ENCODE measurements around the gene FBRSL1. TPM values are rescaled to one million over a fixed set of nuclear protein-coding genes. Genes with fewer than 3 reads are reported as not detected.

FBRSL1 gene
- polyA plus RNA-seq, 1 of the 3 experiments (the other 2 are of a cell fraction), result 5.5 TPM

GRCh38 chr12:132453361-132454192 lies 36.4 kb upstream of the FBRSL1 start (continued):
- TF ChIP-seq ELF1 (IDR thresholded peaks at IDR 0.05) (no peak), POLR2AphosphoS5 (IDR thresholded peaks at IDR 0.05; ENCODE audit: low read depth, low read length) (no peak)

GRCh38 chr12:132454193-132454932 lies 35.6 kb upstream of the FBRSL1 start:
- DNase-seq, result no peak
- no peaks in the 10 kb centered on the region for H3K4me1 ChIP-seq (ENCODE audit: control insufficient read depth in 1 of 2, insufficient read depth in 2 of 2, low read depth in 1 of 2, low read length in 1 of 2)
- no peak overlapping the region for H3K27ac ChIP-seq (ENCODE audit: low read depth in 2 of 2, low read length in 1 of 2)
- H3K79me2 ChIP-seq (ENCODE audit: insufficient read depth), result no peaks in the 10 kb centered on the region
- 61% methylated on average over 11 of the region's 13 CpGs for WGBS (ENCODE audit: low lambda C conversion rate)
- ChIA-PET POLR2A (no interaction called here), CTCF (no interaction called here)
- no peaks in the 10 kb centered on the region for H3K9me2 ChIP-seq
- H4K20me1 ChIP-seq (ENCODE audit: insufficient read depth), result no peaks in the 10 kb centered on the region
- peaks cover 11% of the 10 kb centered on the region; the same call in 1 of the 2 replicates for H3K27me3 ChIP-seq (ENCODE audit: insufficient read depth)
- H2AFZ ChIP-seq (ENCODE audit: low read depth), result no peak overlapping the region
- H3K9me3 ChIP-seq, result no peaks in the 10 kb centered on the region
- H3K9ac ChIP-seq, result no peak overlapping the region
- no peak for TF ChIP-seq MXI1 (IDR thresholded peaks at IDR 0.05; ENCODE audit: low read depth, low read length)
- no peak for TF ChIP-seq FOXM1 (IDR thresholded peaks at IDR 0.05; ENCODE audit: low read depth)
- no peak for TF ChIP-seq TCF12 (IDR thresholded peaks at IDR 0.05)
- TF ChIP-seq RXRA (IDR thresholded peaks at IDR 0.05; ENCODE audit: borderline replicate concordance, low read depth), result no peak
- no peak for TF ChIP-seq IRF3 (IDR thresholded peaks at IDR 0.05; ENCODE audit: low read depth, low read length)
- H3F3A ChIP-seq (replicated peaks; ENCODE audit: insufficient read depth), result no peaks in the 10 kb centered on the region
- no peak overlapping the region for H3K4me3 ChIP-seq (ENCODE audit: low read depth in 2 of 2, low read length in 1 of 2)
- H3K4me2 ChIP-seq, result no peak overlapping the region
- no peaks in the 10 kb centered on the region for H3K36me3 ChIP-seq (replicated peaks in 1 of 2; ENCODE audit: control insufficient read depth in 1 of 2, insufficient read depth in 2 of 2, low read length in 1 of 2)

GRCh38 chr12:132454933-132455418 lies 35.0 kb upstream of the FBRSL1 start:
- no peaks in the 10 kb centered on the region for H3K36me3 ChIP-seq (replicated peaks in 1 of 2; ENCODE audit: control insufficient read depth in 1 of 2, insufficient read depth in 2 of 2, low read length in 1 of 2)
- no peaks in the 10 kb centered on the region for H3K4me1 ChIP-seq (ENCODE audit: control insufficient read depth in 1 of 2, insufficient read depth in 2 of 2, low read depth in 1 of 2, low read length in 1 of 2)
- no peak overlapping the region for H3K9ac ChIP-seq
- H3K9me2 ChIP-seq, result no peaks in the 10 kb centered on the region
- H4K20me1 ChIP-seq (ENCODE audit: insufficient read depth), result no peaks in the 10 kb centered on the region
- POLR2A ChIA-PET, result no interaction called here
- no peak overlapping the region for H3K4me3 ChIP-seq (ENCODE audit: low read depth in 2 of 2, low read length in 1 of 2)
- CTCF ChIA-PET, result no interaction called here
- H2AFZ ChIP-seq (ENCODE audit: low read depth), result no peak overlapping the region
- H3K9me3 ChIP-seq, result no peaks in the 10 kb centered on the region
- no peak for DNase-seq
- no peak overlapping the region for H3K4me2 ChIP-seq
- H3F3A ChIP-seq (replicated peaks; ENCODE audit: insufficient read depth), result no peaks in the 10 kb centered on the region
- no peaks in the 10 kb centered on the region for H3K79me2 ChIP-seq (ENCODE audit: insufficient read depth)
- peaks cover 6% of the 10 kb centered on the region; the same call in 1 of the 2 replicates for H3K27me3 ChIP-seq (ENCODE audit: insufficient read depth)
- 41% methylated on average over 5 of the region's 10 CpGs for WGBS (ENCODE audit: low lambda C conversion rate)
- H3K27ac ChIP-seq (ENCODE audit: low read depth in 2 of 2, low read length in 1 of 2), result no peak overlapping the region
- TF ChIP-seq RXRA (IDR thresholded peaks at IDR 0.05; ENCODE audit: borderline replicate concordance, low read depth) (no peak), GABPA (IDR thresholded peaks at IDR 0.05; ENCODE audit: low read depth) (no peak), FOSL2 (IDR thresholded peaks at IDR 0.05; ENCODE audit: borderline replicate concordance, low read depth) (no peak), MEF2A (IDR thresholded peaks at IDR 0.05; ENCODE audit: borderline replicate concordance, low read depth) (no peak), CHD2 (IDR thresholded peaks at IDR 0.05; ENCODE audit: low read length, partially characterized antibody) (no peak), RAD21 (IDR thresholded peaks at IDR 0.05; ENCODE audit: low read length) (no peak), YY1 (IDR thresholded peaks at IDR 0.05; ENCODE audit: low read depth) (no peak), POLR2AphosphoS5 (IDR thresholded peaks at IDR 0.05; ENCODE audit: low read depth, low read length) (no peak), TEAD4 (IDR thresholded peaks at IDR 0.05; ENCODE audit: borderline replicate concordance, insufficient read depth) (no peak), JUND (IDR thresholded peaks at IDR 0.05) (no peak), FOXJ3 (CRISPR knock-in tag; IDR thresholded peaks at IDR 0.05) (no peak), NRF1 (IDR thresholded peaks at IDR 0.05; ENCODE audit: low read depth, low read length) (no peak), GATA2 (CRISPR knock-in tag; IDR thresholded peaks at IDR 0.05) (no peak), MAX (IDR thresholded peaks at IDR 0.05; ENCODE audit: low read depth) (no peak), ZBTB33 (IDR thresholded peaks at IDR 0.05; ENCODE audit: borderline replicate concordance, low read depth) (no peak), USF1 (IDR thresholded peaks at IDR 0.05; ENCODE audit: borderline replicate concordance, low read depth) (no peak), SMC3 (IDR thresholded peaks at IDR 0.05; ENCODE audit: low read depth, low read length) (no peak), NFIC (IDR thresholded peaks at IDR 0.05; ENCODE audit: borderline replicate concordance) (no peak)

Measured in SK-N-SH (cell line).